HG03521 (cell line): ENCODE measurements around the gene CLMN.

Experiments
- ATAC-seq: cut with Tn5 transposase; IDR thresholded peaks from one replicate; pipeline ENCODE4 v1.9.1; 2021; ENCODE audit warnings: mild to moderate bottlenecking, moderate library complexity; ENCODE audit not compliant: unreplicated experiment

Gene CLMN

DNA sequence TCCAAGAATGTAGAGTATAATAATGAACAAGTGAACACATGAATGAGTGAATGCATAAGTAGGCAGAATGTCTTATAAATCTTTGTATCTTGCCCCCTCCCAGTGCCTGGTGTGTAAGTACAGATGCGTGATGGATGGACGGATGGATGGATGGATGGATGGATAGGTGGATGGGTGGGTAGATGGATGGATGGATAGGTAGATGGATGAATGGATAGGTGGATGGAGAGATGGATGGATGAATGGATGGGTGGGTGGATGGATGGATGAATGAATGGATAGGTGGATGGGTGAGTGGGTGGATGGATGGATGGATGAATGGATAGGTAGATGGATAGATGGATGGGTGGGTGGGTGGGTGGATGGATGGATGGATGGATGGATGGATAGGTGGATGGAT is 74.4 kb downstream of the CLMN start:
- ATAC-seq: no peak

DNA sequence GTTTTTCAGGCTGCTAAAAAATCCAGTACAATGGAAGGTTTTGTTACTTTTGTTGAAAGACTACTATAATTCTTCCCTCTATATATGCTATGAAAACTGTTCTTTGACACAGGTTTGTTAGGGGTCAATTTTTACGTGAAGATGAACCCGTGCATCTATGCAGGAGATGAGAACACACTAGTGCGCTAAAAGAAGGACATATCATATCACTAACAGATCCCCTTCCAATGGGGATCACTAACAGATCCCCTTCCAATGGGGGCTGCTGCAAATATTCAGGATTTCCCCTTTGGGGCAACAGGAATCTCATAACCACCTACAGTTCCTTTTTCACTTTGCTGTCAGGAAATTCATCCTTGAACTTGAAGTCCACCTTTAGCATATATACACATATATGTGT is 75.1 kb downstream of the CLMN start:
- ATAC-seq: no peak

- ATAC-seq: no peak
Measured at GRCh38 chr14:95242870-95243269, 76.8 kb downstream of the CLMN start.

DNA sequence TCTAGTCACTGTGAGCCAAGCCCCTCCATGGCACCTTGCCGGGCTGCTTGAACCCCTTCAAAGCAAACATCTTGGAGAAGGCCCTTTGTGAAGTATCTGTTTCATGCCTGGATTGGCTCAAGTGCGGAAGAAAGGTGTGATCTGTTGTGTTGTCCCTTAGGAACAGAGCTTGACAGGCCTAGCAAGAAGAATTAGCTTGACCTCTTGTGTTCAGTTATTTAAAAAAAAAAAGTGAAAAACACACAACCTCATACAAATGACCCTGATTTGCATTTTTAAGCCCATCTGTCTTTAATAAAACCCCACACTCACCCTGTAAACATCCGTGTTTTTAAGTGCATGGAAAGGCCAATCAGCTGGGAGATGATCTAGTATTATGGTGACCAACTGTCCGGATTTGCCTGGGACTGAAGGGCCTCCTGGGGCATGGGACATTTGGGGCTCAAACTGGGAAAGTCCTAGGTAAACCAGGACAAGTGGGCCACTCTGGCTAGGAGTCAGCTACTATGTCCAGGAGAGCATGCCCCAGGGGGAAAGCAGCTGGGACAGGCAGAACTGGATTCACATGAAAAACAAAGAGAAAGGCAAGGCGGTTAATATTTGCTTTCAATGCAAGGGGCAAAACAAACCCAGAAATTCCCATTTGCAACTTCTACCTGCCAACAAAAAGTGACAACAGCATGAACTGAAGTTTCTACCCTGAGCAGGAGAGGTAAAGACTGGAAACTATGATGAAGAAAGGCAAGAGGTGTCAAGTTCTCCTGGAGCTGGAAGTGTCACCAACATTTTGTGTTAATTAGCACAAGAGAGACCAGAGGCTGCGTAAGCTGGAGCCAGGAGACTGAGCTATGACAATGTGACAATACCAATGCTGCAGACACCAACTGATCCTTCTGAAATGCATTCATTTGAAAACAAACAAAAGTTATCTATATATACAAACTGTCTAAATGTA is 78.6 kb downstream of the CLMN start:
- no peak for ATAC-seq

DNA sequence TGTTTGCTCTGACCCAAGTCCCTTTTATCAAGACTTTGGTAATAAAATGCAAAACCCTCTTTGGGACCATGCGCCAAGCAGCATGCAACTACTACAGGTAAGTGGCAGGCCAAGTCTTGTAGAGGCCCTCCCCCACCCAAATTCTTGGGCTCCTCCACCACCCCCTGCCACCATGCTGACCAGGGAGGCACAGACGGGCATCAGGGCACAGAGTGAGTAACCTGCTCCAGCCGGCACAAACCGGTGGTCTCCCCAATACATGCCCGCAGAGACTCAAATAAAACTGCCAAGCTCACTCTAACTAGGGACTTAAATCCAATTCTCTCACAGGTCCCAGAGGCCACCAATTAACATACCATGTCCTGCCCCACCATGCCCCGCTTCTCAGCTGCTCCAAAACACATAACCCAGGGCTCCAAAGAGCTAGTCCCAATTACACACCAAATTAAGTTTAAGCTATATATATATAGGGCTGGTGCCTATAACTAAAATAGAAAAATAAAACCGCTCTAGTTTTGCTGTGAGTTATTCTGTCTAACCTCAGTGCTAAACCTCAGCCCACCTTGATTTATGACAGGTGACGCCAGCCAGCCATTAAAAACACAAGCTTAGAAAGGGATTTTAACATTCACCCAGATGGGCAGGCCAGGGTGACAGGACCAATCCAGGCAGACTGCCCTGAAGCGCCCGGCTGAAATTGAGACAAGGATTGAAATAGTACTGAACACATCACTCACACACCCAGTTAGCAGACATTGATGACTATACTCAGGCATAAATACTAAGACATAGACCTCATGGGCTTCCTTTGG is 81.0 kb downstream of the CLMN start:
- ATAC-seq: no peak

- ATAC-seq: no peak
Measured at GRCh38 chr14:95237958-95238340, 81.8 kb downstream of the CLMN start.

DNA sequence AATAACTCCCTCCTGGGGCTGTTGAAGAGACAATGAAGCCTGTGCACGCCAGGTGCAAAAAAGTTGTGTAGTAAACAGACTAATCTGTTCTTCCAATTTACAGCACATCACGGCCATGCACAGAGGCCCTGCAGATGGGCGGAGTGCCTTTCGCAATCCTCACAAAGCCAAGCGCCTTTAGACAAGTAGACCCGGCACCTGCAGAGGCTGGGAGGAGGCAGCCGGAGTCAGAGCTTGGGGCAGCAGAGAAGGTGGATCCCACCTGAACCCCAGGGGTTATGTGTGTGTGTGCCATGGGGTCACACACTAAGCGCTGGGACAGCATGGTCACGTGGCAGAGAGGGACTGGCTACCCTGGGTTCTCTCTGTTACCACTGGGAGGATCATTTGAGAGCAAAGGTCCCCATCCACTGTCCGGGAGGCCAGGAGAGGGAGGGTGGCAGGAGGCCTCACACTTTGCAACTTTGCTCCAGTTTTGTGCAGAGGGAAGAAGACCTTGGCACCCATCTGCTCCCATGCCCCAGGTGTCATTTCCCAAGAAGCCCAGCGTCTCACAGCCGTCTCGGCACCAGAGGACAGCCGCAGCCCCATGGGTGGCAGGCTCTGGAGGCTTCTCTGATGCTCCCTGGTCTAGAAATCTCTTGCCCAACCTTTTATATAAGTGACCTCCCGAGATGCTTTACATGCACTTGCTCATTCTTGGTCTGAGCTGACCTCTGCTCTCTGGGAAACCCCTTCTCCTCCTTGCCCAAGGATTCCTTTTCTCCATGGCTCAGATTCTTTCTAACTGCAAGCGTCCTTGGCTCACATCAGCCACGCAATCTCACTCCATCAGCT is 82.4 kb downstream of the CLMN start:
- ATAC-seq: no peak

DNA sequence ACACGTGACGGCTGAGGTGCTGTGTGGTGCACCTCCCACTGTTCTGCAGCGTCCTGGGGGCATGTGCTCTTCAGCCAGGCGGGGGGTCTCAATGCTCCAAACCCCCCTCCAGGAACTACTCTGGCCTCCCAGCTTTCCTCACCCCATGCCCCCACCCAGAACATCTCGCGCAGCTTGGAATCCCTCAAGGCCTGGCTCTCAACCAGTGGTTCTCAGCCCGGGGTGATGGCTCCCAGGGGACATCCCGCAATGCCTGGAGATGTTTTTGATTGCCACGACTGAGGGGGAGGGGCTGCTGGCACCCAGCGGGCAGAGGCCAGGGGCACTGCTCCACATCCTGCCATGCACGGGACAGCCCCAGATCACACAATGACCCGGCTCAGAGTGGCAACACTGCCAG is 83.5 kb downstream of the CLMN start:
- no peak for ATAC-seq

- no peak for ATAC-seq
Measured at GRCh38 chr14:95235767-95236166, 83.9 kb downstream of the CLMN start.

GRCh38 chr14:95235351-95235750 is 84.4 kb downstream of the CLMN start:
- no peak for ATAC-seq

DNA sequence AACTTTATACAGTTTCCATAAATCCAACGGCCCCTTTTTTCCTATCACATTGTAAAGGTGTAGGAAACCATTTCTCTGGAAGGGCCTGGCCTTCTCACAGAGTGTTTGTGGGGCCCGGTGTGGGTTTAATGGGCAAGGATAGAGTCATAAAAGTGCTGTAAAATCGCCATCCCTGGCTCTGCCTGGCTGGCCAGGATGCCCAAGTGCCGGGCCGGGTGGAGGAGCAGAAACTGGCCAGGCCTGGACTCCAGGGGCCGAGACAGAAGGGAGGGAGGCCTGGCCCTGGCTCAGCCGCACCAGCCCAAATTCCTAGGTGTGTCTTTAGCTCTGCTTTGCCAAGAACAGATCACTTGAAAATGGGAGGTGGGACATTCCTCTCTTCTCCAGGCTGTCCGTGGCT is 85.3 kb downstream of the CLMN start:
- ATAC-seq: no peak

GRCh38 chr14:95233702-95234241 is 85.9 kb downstream of the CLMN start:
- peak; percentile 88 for ATAC-seq

- no peak for ATAC-seq
Measured at GRCh38 chr14:95232894-95233584, 86.7 kb downstream of the CLMN start.

DNA sequence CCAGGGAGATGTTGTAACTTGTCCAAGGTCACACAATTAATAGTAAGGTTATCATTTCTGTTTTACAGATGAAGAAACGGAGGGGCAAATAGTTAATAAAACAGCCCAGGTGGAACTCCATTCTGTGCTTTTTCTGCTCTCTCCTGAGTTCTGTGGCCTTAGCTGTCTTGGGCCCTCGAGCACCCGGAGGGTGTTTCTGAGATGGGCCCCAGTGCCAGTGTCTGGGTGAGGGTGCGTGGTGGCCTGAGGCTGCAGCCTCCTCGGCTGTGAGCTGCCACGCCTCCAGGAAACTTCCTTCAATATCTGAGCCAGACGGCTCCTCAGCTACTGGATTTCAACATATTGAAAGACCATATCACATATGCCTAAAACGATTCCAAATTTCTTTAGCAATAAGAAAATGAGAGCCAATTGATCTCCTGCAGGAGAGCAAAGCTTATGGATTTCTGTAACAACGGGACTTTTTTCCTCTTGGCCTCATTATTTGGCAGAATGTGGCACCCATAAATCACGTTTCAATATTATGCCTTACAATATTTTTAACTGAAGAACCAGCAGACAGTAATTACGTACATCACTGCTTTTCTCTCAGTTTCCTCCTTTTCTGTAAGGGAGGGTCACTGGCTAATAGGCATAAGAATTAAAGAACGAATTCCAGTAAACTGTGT is 87.6 kb downstream of the CLMN start:
- ATAC-seq: no peak

GRCh38 chr14:95229749-95230148 is 90.0 kb downstream of the CLMN start:
- ATAC-seq: no peak

GRCh38 chr14:95228240-95228639 is 91.5 kb downstream of the CLMN start:
- no peak for ATAC-seq

DNA sequence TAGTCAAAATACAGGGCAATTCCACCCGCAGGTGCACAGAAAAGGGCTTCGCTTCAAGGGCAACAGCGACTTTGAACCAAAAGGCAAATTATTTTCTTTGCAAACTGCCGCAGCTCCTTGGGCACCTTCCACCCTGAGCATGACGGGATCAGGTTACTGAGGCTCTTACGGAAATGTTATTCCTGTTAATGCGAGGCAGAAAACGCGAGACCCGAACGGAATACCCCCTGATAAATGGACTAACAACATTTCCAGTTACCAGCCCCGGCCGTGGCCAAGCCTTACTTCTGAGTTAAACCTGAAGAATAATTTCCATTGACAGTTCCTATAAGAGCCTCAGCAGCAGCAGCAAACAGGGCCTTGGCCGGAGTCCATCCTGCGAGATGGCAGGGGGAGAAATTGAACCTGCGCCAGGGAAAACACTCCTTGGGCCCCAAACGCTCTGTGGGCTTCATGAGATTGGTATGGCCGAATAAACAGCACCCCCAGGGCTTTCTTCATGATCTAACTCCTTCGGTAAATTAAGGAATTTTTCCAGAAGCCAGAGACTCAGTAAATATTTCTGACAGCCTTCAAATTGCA is 92.3 kb downstream of the CLMN start:
- ATAC-seq: no peak

DNA sequence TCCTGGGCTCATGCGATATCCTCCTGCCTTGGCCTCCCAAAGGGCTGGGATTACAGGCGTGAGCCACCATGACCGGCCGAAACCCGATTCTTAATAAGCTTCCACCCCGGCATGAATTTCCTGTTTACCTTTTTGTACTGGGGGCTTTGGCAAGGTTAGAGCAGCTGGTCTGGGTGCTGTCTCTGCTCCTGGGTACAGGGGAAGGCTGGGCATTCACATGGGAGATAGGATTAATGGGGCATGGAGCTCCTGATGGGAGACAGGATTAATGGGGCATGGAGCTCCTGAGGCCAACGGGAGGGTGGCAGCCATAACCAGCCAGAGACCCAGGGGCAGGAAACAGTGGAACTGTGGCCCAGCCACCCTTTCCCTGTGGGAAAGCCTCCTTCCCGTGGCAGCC is 92.9 kb downstream of the CLMN start:
- no peak for ATAC-seq

DNA sequence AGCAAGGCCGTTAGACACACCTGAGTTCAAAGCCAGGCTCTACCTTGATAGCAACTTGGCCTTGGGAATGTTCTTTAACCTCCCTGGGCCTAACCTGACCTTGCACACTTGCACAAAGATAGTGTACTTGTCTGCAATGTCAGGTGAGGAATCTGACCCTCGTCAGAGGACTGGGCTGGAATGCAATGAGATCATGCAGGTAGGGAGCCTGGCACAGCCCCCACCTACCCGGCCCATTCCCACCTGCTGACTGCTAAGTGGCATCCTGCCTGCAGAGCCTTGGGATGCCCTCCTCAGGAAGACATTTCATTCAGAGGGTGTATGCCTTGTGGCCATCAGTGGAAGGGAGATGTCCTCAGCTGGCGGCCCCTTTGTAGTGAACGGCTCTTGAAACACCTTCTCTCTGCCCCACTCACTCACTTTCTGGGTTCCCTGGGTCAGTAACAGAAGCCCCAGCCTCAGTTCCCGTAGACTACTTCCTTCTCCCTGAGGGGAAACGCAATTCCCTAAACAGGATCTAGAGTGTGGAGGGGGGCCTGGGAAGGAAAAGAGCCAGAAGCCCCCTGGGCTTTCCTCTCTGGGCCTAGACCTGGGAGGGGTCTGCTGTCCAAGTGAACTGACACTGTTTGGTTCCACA is 94.3 kb downstream of the CLMN start:
- no peak for ATAC-seq
